Measurements from ENCODE around the gene PDK4.
"Not testable (repeated sequence)": the region's sequence is repeated elsewhere in the genome, so short reads cannot be mapped to it uniquely, and the experiment has no call there.

PDK4 gene

DNA sequence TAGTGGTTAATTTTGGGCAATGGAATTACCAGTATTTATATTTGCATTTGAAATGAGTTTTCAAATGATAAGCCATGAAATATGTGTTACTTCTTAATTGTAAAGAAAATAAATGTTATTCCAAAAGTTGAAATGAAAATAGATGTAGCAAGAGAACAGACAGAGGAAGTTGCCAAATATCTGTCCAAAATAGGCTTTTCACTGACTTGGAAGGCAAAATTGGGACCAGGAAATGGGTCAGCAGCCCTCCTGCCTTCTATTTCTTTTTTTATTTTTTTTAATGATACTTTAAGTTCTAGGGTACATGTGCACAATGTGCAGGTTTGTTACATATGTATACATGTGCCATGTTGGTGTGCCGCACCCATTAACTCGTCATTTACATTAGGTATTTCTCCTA, 8.1 kb upstream of the PDK4 start:
- DNase-seq = not testable (repeated sequence)

DNA sequence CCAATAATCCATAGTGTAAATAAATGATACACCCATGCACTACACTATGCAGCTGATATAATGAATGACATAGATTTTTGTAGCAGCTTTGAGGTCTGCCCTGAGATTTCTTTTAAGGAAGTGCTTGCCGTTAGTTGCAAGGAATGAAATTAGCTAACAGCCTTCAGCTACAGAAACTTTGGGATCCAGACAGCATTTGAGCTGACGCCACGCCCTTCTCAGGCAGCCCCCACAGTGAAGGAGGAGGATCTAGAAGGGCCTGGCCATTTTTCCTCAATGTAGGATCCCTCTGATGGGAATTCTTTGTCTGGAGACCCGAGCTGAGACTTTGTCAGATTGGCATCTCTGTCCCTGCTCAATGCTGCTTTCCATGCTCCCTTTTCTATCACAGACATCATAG, 6.1 kb upstream of the PDK4 start:
- DNase-seq = no peak

DNA sequence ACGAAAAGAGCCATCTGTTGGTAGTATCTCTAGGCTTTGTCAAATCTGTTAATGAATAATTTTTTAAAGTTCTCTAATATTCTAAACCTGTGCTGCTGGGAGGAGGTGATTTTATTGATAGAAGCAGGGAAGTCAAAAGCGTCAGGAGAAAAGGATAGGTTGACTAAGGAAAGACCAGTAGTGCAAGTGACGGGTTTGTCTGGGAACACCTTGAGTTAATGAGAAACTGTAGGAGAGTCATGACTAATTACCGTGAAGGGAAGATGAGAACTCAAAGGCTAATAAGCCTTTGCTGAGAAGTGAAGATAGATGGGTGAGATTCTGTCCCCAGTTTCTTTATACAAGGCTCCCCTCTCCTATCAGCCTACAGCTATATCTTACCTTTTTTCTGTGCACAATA, 5.0 kb upstream of the PDK4 start:
- DNase-seq = no peak

DNA sequence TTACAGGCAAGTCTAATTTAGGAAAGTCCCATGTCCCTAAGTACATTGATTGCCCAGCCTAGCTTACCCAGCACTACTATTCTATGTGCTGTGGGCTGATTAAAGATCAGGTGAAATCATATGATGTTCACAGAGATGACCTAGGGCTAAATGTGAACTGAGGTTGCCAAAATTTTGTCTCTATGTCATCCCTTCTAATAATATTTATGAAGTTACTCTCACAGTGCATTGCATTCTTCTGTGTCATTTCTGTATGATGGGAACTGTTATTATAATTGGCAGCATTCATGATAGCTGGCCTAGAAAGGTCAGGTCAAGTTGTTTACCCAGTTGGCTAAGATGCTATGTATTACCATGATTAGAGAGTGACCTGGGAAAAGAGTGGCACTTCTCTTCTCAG, 2.8 kb upstream of the PDK4 start:
- DNase-seq = no peak

DNA sequence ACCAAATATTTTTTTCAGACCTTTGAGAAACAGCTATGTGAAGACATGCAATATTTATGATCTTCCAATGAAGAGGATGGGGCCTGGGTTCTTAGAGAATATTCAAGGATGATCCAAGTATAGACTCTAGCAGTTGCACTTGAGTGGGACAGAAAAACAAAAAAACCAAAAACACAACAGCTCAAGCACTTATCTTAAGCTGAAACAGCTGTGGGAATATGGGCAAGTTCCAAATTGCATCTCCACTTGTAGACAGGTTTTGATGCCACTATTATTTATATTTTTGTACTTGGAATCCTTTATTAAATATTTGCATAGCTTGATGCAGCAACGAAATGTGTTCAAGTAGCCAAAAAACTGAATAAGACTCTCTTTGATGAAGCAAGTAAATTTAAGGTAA, 2.2 kb upstream of the PDK4 start:
- no peak for DNase-seq

DNA sequence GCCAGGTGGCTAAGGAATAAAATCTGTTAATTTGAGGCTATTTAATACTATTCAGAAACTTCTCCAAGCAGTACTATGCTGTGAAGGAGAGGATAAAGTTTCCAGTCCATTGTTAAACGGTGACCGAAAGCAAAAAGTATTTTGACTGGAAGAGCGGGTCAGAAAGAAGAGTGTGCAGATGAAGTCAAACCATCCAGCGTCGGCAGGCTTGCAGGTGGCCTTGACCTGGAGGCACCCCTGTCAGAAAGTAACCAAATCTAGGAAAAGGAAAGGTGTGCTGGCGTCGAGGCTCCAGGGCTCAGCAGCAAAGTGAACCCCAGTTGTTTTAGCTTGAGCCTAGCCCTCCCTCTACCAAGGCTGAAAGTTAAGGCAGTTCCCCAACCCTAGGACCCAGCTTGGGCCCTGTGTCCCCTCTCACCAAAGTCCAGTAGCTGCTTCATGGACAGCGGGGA, 544 bp downstream of the PDK4 start:
- no peak for DNase-seq

DNA sequence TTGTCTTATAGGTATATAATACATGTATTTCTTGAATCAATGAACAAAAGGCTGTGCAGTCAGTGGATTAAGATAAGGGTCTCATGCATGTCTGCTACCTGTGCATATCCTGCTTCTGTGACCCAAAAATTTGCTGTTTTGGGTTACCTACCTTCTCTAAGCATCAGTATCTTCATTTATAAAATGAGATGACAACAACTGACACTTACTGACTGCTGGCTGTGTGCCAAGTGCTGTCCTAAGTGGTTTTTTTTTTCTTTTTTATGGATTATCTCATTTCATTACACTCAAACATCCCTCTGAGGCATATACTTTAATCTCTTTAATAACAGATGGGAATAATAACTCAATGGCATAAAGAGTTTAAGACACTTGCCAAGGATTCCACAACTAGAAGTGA, 2.1 kb downstream of the PDK4 start:
- DNase-seq = no peak

DNA sequence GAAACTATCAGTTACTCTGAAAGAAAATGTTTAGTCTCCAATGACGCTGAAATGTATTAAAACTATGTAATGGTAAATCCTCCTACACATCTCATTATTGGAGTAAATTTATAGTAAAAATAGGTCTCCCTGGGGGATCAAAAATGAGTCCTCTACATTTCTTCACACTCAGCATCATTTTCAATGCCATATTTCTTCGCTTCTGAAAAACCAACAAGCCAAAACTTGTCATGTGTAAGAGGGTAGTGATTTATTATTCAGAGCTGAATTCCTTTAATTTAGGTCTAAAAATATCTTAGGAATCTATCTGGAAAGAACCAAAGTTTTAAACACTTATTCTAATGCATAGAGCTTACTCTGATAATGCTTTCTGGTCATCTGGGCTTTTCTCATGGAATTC, 3.0 kb downstream of the PDK4 start:
- no peak for DNase-seq

DNA sequence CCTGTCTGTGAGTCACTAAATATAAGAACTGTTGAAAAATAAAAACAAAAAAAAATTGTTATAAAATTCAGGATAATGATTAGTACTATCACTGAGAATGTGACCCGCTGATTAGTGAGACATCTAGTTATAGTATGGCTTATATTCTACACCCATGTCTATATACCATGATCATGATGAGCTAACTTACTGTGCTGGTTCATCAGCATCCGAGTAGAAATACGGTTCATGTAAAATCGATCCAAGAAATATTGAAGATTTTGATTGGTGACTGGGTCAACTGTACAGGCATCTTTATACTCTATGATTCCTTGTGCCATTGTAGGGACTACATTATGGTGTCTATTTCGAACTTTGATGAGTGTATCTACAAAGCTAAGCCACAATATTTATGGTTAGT, 3.7 kb downstream of the PDK4 start:
- DNase-seq = no peak

DNA sequence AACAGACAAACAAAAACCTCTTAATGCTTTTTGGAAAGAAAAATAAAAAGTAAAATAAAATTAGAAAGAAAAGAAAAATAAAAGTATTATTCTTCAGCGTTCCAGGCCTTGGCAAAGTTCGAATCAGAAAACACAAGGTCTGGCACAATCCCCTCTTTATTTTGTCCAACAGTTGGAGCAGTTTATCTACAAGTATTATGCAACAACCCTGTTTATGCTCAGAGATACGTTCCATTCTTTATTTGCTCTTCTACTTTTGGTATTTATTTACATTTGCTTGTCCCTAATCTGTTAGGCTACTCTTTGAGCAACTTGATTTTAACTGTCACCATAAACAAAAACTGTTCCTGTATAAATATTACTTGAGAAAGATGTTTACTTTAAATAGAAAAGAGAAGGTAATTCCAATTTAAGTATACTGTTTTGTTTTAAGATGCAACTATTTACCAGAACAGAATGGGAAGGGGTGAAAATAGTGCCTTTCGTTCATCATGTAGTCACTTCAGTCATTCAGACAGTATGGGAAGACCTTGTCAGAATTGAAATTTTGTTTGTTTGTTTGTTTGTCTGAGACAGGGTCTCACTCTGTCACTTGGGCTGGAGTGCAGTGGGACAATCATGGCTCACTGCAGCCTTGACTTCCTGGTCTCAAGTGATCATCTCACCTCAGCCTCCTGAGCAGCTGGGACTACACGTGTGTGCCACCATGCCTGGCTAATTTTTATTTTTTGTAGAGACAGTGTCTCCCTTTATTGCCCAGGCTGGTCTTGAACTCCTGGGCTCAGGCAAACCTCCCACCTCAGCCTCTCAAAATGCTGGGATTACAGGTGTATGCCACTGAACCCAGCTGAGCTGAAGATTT, 5.7 kb downstream of the PDK4 start:
- no peak for DNase-seq

DNA sequence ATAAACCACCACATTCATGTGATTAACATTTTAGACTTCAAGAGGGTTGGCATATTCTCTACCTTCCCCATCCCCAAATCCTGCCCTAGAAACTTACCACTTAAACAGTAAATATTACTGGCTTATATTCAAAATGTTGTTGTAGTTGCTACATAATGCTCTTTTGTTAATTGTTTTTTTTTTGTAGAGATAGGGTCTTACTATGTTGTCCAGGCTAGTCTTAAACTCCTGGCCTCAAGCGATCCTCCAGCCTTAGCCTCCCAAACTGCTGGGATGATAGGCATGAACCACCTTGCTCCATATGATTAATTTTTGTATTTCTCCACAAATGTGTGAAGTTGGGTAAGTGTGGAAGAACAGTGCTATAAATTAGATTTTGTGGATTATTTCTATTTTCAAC, 6.5 kb downstream of the PDK4 start:
- DNase-seq = no peak

DNA sequence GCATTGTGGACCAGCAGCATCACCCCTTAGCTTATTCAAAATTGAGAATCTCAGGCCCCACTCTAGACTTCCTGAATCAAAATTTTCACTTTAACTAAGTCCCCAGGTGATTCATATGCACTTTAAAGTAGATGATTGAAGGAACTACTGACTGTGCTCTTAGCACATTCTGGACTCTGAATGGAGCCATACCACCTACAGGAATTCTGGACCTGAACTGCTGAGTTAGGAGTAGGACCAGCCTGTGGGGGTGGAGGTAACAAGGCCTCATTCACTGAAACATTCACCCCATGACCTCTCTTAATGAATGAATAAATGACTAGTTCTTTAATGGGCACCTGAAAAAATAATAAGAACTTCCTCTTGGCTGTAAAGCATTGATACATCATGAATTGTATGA, 7.3 kb downstream of the PDK4 start:
- no peak for DNase-seq

DNA sequence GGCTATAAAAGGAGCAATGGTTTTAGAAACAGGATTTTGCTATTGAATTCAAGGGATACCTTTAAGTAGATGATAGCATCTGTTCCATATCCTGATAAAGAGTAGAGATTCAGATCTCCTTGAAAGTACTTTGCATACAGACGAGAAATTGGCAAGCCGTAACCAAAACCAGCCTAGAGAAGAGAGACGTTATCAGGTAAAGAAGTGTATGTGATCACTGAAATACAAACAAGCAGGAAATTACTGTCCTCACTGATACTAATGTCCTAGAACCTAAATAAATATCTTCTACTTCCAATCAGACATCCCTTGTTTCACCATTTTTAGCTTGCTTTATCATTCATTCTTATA, 9.4 kb downstream of the PDK4 start:
- no peak for DNase-seq

DNA sequence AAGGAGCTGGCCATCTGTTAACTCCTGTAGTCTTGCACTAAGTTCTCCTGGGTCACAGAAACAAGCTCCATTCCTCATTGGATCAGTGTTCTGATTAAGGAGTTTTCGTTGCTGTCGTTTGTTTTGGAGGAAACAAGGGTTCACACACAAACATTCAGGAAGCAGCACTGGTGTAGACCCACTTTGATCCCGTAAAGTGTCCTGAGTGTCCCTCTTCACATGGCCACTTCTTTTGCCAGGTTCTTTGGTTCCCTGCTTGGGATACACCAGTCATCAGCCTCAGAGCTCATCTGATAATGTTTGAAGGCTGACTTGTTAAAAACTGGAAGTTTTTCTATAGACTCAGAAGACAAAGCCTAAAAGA, 10.9 kb downstream of the PDK4 start:
- no peak for DNase-seq

DNA sequence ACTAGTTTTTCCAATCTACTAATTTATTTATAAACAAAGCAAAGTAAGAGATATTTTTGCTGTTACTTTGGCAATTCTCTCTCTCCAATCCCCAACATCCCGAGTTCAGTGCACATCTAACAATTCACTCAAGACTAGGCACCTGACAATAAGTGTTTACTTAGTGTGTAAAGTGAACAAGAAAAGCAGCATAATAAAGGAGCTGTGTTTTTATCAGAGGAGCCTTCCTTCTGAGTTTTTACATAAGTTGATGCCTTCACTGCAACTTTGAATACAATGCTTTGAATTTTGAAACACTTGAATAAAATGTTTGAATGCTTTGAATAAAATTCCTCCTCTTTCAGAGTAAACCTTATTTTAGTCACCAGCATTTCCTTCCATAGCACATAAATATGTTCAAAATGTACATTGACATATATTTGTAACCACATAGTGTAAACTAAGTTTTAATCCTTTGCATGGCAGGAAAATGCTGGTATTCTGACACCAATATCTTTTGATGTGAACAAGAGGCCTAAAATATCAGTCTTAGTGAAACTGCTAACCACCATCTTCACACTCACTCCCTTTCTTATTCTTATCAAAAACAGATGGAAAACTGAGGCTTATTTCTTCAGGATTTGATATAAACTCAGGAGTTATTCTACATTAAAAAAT, 11.4 kb downstream of the PDK4 start:
- DNase-seq = no peak

DNA sequence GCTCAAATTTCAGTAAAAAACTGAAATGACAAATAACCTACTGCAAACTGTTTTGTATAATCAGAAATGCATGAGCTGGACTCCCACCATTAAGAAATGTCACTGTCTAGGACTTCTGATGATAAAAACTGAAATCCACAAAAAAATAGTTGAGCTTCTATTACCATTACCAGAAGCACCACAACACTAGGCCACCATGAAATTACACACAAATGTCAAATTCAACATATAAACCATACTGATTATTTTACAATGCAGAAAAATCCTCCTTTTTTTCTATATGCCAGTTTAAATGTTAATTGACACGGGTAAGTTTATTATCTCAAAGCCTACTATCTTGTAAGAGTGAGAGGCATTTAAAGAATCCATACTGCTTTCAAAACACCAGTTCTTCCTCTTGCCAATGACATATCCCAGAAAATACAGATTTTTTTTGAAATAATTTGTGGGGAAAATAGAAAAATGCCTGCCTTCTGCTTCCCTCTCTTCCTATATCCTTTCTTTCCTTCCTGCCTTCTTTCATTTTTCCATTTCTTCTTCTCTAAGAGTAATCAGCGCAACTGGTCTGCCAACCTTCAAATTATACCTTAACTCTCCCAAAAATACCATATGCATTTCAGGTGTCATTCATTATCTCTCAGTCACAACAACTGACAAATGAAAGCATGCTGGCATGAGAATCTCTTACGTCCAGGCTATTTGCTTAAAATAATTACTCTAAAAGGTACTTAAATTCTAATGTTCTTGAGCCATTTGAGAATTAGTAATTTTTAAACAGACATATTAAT, 12.3 kb downstream of the PDK4 start:
- DNase-seq = no peak

DNA sequence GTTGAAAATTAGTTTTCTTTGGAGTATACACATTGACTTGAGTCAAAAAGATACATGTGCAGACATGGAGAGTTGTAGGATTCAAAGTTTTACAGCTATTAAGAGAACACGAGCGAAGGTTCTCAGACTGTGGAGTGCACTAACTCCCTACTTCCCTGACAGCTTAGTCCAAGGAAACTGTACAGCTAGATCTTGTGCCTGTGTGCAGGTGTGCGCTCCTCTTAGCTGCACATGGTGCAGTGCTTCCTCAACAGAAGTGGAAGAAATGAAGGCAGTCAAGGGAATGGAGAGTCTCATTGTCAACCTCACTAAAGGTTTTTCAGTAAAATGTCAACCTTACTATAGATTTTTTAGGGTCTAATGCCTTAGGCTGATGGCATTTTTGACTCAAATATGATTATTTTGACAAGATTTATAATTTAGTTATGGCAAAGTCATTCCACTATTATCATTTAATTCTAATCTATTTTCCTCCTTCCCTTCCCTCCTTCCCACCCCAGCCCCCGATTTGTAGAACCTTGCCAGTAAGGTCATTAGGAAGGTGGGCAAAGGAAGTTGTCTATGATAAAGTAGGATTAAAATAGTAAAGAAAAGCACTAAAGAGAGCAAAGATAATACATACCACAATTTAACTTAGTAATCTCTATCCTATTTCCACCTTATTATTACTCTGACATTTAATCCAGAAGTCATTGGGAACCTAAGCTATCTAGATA, 13.6 kb downstream of the PDK4 start:
- DNase-seq = no peak

DNA sequence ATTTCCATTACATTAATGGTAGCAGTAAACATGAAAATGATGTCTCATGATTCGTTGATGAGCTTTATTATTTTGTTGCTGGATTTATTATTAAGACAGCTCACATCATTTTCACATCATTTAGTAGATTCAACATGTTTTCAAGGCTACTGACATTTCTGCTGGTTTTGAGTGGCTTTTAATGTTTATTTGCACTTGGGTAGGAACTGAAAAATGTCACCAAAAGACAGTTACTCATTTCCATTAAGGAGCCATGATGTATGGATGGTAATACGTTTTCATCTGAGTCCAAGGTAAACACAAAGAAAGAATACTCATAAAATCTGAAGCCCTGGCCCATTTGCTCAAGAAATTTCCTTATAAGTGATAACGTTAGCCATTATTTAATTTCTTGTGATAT, 14.8 kb downstream of the PDK4 start:
- no peak for DNase-seq

DNA sequence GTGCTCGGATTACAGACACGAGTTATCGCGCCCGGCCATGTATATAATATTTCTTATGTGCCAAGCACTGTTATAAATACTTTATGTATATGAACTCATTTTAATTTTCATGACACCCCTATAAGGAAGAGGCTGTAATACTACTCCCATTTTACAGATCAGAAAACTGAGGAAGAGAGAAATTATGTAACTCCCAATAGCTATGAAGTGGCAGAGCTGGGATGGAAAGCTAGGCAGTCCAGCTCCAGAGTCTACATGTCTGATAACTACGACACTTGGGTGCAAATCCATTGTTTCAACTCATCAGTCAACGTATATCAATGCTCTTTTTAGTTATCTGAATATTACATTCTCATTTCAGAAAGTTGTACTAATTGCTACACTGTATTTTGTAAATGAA, 17.0 kb downstream of the PDK4 start:
- DNase-seq = no peak

DNA sequence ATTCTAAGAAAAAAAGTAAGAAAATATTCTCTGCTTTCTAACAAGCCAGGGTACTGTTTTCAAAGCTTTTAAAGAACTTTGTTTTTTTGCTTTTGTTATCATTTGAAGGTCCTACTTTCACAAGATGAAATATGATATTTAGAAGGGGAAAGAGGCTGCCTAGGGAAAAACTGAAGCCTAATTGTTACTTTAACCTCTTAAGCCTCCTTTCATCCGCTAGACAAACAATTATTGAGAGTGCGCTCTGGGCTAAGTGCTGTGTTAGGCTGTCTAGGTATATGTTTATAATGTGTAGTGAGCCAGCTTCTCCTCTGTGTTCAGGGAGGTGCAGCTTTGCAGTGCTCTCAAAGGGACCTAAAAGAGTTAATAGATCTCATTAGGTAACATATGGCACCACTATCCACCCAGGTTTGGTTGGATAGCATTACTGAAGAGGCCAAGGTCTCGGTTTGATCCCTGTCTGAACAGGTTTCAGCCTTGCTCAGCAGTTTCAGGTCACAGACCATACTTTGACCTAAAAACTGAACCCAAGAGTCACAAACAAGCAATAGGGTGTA, 17.9 kb downstream of the PDK4 start:
- DNase-seq = no peak

DNA sequence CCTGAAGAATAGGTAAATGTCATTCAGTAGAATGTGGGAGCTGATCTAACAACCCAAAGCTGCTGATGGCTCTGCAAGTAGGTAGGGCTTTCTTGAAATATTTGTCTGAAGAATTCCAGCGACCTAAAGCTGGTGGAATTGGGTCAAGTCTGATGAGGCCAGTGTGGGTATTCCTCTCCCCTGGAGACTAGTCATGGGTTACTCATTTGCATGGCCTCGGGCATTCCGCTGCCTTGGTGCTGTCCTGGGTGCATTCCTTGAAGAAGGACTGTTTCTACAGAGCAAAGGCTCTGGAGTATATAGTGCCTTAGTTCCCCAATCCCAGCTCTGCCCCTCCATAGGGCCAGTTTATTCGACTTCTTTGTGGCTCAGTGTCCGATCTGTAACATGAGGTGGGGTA, 19.2 kb downstream of the PDK4 start:
- no peak for DNase-seq

DNA sequence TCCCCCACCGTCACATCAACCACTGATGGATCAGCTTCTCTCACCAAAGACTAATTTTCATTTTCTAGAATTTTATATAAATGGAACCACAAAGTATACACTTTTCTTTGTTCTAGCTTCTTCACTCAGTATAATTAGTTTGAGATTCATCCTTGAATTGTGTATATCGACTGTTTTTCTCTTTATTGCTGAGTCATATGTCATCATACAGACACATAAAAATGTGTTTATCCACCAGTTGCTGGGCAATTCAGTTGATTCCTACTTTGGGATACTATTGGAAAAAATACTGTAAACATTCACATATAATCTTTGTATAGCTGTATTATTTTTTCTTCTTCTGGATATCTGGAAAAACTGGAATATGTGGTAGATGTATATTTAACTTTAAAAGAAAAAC, 26.6 kb downstream of the PDK4 start:
- no peak for DNase-seq

DNA sequence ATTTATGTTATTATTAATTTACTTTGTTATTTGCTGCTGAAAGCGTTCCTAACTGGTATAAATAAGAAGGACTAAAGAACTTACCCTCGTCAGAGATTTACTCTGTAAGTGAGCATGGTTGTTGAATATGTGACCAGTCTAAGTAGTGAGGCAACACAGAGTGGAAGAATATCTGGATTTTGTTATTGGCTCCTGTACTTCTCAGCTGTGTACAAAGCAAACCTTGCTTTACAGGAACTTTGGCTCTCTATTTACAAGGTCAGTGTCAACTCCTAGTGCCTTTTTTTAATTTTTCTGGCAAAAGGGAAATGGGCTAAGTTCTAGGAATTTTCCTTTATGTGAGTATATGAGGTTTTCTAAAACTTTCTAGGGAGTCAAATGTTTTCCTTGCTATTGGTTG, 35.6 kb downstream of the PDK4 start:
- DNase-seq = no peak
